MM.1S (cell line): Measurements from ENCODE around the gene CCDC91.

Experiments
- EZH2 ChIP-seq: fragments of 300-600 bp; sonication (generic); optimal IDR thresholded peaks from 2 replicates; pipeline ENCODE3; 2017; ENCODE audit warnings: low read depth, mild to moderate bottlenecking, antibody characterized with exemption, low read length, mixed read lengths
- TF ChIP-seq, protein P1 (sequence below): fragments of 300-600 bp; sonication (generic); IDR thresholded peaks from 2 replicates; pipeline ENCODE4 v1.5.1; 2016; ENCODE audit warnings: antibody characterized with exemption, low read length, mixed read lengths

DNA sequence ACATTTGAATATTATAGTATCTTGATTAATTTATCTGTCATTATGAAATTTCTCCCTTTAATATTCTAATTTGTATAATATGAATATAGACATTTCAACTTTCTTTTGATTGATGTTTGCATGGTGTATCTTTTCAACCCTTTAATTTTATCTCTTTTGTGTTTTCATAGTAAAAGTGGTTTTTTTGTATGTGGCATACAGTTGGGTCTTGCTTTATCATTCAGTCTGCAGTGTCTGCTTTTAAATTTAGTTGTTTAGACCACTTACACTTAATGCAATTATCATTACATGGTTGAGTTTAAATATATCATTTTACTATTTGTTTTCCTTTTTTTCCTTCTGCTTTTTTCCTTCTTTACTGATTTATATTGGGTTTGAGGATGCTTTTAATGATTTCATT, 29.6 kb downstream of the CCDC91 start:
- no peak for TF ChIP-seq EZH2
- TF ChIP-seq, protein P1, sequence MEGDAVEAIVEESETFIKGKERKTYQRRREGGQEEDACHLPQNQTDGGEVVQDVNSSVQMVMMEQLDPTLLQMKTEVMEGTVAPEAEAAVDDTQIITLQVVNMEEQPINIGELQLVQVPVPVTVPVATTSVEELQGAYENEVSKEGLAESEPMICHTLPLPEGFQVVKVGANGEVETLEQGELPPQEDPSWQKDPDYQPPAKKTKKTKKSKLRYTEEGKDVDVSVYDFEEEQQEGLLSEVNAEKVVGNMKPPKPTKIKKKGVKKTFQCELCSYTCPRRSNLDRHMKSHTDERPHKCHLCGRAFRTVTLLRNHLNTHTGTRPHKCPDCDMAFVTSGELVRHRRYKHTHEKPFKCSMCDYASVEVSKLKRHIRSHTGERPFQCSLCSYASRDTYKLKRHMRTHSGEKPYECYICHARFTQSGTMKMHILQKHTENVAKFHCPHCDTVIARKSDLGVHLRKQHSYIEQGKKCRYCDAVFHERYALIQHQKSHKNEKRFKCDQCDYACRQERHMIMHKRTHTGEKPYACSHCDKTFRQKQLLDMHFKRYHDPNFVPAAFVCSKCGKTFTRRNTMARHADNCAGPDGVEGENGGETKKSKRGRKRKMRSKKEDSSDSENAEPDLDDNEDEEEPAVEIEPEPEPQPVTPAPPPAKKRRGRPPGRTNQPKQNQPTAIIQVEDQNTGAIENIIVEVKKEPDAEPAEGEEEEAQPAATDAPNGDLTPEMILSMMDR: no peak
